Measurements from ENCODE around the gene CISD2.
"Not testable (repeated sequence)": the region's sequence is repeated elsewhere in the genome, so short reads cannot be mapped to it uniquely, and the experiment has no call there.

CISD2 gene

GRCh38 chr4:102868781-102869568 lies at the start of gene CISD2:
CISD2 (plus strand) TSS chr4:102868992; CDS start chr4:102869085, 93 bp downstream.
- Histone ChIP-seq H3K79me2 (ENCODE audit: insufficient read depth, low read length) (peaks cover 94% of the 10 kb centered on the region), H3K27ac (ENCODE audit: low read length) (peak within 1 kb of the TSS; percentile 95), H3K4me3 (ENCODE audit: low read depth in 1 of 2, low read length in 2 of 2) (peak within 1 kb of the TSS; percentile 63 to 85), H3K4me1 (ENCODE audit: insufficient read depth, low read length) (peaks cover 59% of the 10 kb centered on the region), H2AFZ (ENCODE audit: low read depth, low read length) (peak within 1 kb of the TSS; percentile 89), H3K9ac (ENCODE audit: low read depth, low read length) (peak within 1 kb of the TSS; percentile 71), H3K36me3 (ENCODE audit: insufficient read depth, low read length) (peaks cover 18% of the 10 kb centered on the region), H3K9me3 (ENCODE audit: insufficient read depth, low read length, severe bottlenecking) (no peaks in the 10 kb centered on the region), H3K27me3 (ENCODE audit: insufficient read depth, low read length, poor library complexity) (no peaks in the 10 kb centered on the region), H3K4me2 (ENCODE audit: insufficient read depth, low read length) (peak within 1 kb of the TSS; percentile 97), H4K20me1 (ENCODE audit: insufficient read depth, low read length) (no peaks in the 10 kb centered on the region)
- DNase-seq: peak; percentile 95
- TF ChIP-seq CTCF (IDR thresholded peaks at IDR 0.05; ENCODE audit: borderline replicate concordance, extremely low read depth, low read length, poor library complexity, severe bottlenecking) (no peak), EZH2 (IDR thresholded peaks at IDR 0.05; ENCODE audit: borderline replicate concordance, low read depth, low read length, severe bottlenecking) (no peak)
- peak; percentile 86 for ATAC-seq (ENCODE audit: insufficient read depth, low read depth)

GRCh38 chr4:102819100-102819499 lies 49.7 kb upstream of the CISD2 start:
- H4K20me1 ChIP-seq (ENCODE audit: insufficient read depth, low read length): peaks cover 94% of the 10 kb centered on the region
- not testable (repeated sequence) for H2AFZ ChIP-seq (ENCODE audit: low read depth, low read length); H3K4me3 ChIP-seq (ENCODE audit: low read depth in 1 of 2, low read length in 2 of 2); H3K9me3 ChIP-seq (ENCODE audit: insufficient read depth, low read length, severe bottlenecking); H3K27ac ChIP-seq (ENCODE audit: low read length); H3K27me3 ChIP-seq (ENCODE audit: insufficient read depth, low read length, poor library complexity); H3K9ac ChIP-seq (ENCODE audit: low read depth, low read length); DNase-seq; ATAC-seq (ENCODE audit: insufficient read depth, low read depth)
- H3K36me3 ChIP-seq (ENCODE audit: insufficient read depth, low read length): peaks cover 85% of the 10 kb centered on the region
- H3K79me2 ChIP-seq (ENCODE audit: insufficient read depth, low read length): peaks cover 100% of the 10 kb centered on the region
- H3K4me1 ChIP-seq (ENCODE audit: insufficient read depth, low read length): peaks cover 77% of the 10 kb centered on the region
- H3K4me2 ChIP-seq (ENCODE audit: insufficient read depth, low read length): peak overlapping the region; percentile 64

GRCh38 chr4:102819588-102820365 lies 49.0 kb upstream of the CISD2 start:
- H3K4me2 ChIP-seq (ENCODE audit: insufficient read depth, low read length): peak overlapping the region; percentile 64
- no peaks in the 10 kb centered on the region for H3K9me3 ChIP-seq (ENCODE audit: insufficient read depth, low read length, severe bottlenecking)
- peaks cover 79% of the 10 kb centered on the region for H3K4me1 ChIP-seq (ENCODE audit: insufficient read depth, low read length)
- H2AFZ ChIP-seq (ENCODE audit: low read depth, low read length): no peak overlapping the region
- TF ChIP-seq EZH2 (IDR thresholded peaks at IDR 0.05; ENCODE audit: borderline replicate concordance, low read depth, low read length, severe bottlenecking) (no peak), CTCF (IDR thresholded peaks at IDR 0.05; ENCODE audit: borderline replicate concordance, extremely low read depth, low read length, poor library complexity, severe bottlenecking) (no peak)
- H3K36me3 ChIP-seq (ENCODE audit: insufficient read depth, low read length): peaks cover 92% of the 10 kb centered on the region
- H3K27me3 ChIP-seq (ENCODE audit: insufficient read depth, low read length, poor library complexity): no peaks in the 10 kb centered on the region
- peaks cover 96% of the 10 kb centered on the region for H4K20me1 ChIP-seq (ENCODE audit: insufficient read depth, low read length)
- DNase-seq: no peak
- no peak overlapping the region for H3K9ac ChIP-seq (ENCODE audit: low read depth, low read length)
- no peak overlapping the region for H3K4me3 ChIP-seq (ENCODE audit: low read depth in 1 of 2, low read length in 2 of 2)
- no peak overlapping the region for H3K27ac ChIP-seq (ENCODE audit: low read length)
- ATAC-seq (ENCODE audit: insufficient read depth, low read depth): no peak
- peaks cover 100% of the 10 kb centered on the region for H3K79me2 ChIP-seq (ENCODE audit: insufficient read depth, low read length)

GRCh38 chr4:102823464-102823863 lies 45.3 kb upstream of the CISD2 start:
- DNase-seq (no peak), ATAC-seq (ENCODE audit: insufficient read depth, low read depth) (no peak)
- Histone ChIP-seq H3K27ac (ENCODE audit: low read length) (no peak overlapping the region), H3K36me3 (ENCODE audit: insufficient read depth, low read length) (peaks cover 78% of the 10 kb centered on the region), H3K9me3 (ENCODE audit: insufficient read depth, low read length, severe bottlenecking) (no peaks in the 10 kb centered on the region), H3K4me1 (ENCODE audit: insufficient read depth, low read length) (peaks cover 64% of the 10 kb centered on the region), H4K20me1 (ENCODE audit: insufficient read depth, low read length) (peaks cover 75% of the 10 kb centered on the region), H3K4me3 (ENCODE audit: low read depth in 1 of 2, low read length in 2 of 2) (peak overlapping the region in 1 of 2 experiments; percentile 70; a peak in 2 of 4 replicates), H2AFZ (ENCODE audit: low read depth, low read length) (no peak overlapping the region), H3K27me3 (ENCODE audit: insufficient read depth, low read length, poor library complexity) (no peaks in the 10 kb centered on the region), H3K4me2 (ENCODE audit: insufficient read depth, low read length) (peak overlapping the region; percentile 64), H3K9ac (ENCODE audit: low read depth, low read length) (0 out of 2 replicates have a peak overlapping the region, but pooled peaks have one; percentile 0), H3K79me2 (ENCODE audit: insufficient read depth, low read length) (peaks cover 91% of the 10 kb centered on the region)
- no peak for TF ChIP-seq CTCF (IDR thresholded peaks at IDR 0.05; ENCODE audit: borderline replicate concordance, extremely low read depth, low read length, poor library complexity, severe bottlenecking)
- TF ChIP-seq EZH2 (IDR thresholded peaks at IDR 0.05; ENCODE audit: borderline replicate concordance, low read depth, low read length, severe bottlenecking): no peak
